DND-41 (cell line): ENCODE measurements around the gene ALDH16A1.
A peak's percentile ranks its signal among the peaks of the same experiment; 100 is the strongest.

ENCODE experiments used
- ATAC-seq: fragments of 200-7000 bp; cut with Tn5 transposase; 3 replicates; pipeline ENCODE4 v1.9.1; 2021; ENCODE audit warnings: low read depth; ENCODE audit not compliant: insufficient read depth
- DNase-seq: peaks from one replicate; pipeline ENCODE4 v3.0.0-alpha.2; 2020
- H2AFZ ChIP-seq: 2 replicates; pipeline ENCODE4 v1.6.0; 2012; ENCODE audit warnings: low read depth, low read length
- H3K27ac ChIP-seq: 2 replicates; pipeline ENCODE4 v1.5.1; 2012; ENCODE audit warnings: low read length, inconsistent platforms
- H3K27me3 ChIP-seq: fragments of 200-600 bp; sonication (generic); 2 replicates; pipeline ENCODE4 v1.6.0; 2012; ENCODE audit warnings: low read length, mild to moderate bottlenecking, inconsistent platforms; ENCODE audit not compliant: insufficient read depth, poor library complexity
- H3K36me3 ChIP-seq: 2 replicates; pipeline ENCODE4 v1.5.1; 2012; ENCODE audit warnings: low read length, inconsistent platforms; ENCODE audit not compliant: insufficient read depth
- H3K4me1 ChIP-seq: 2 replicates; pipeline ENCODE4 v1.5.1; 2012; ENCODE audit warnings: mild to moderate bottlenecking, low read length; ENCODE audit not compliant: insufficient read depth
- H3K4me2 ChIP-seq: 2 replicates; pipeline ENCODE4 v1.6.0; 2012; ENCODE audit warnings: mild to moderate bottlenecking, moderate library complexity, low read length, inconsistent platforms; ENCODE audit not compliant: insufficient read depth
- H3K4me3 ChIP-seq, 2 experiments: fragments of 200-600 bp in 1 of 2; shearing (Covaris generic) in 1 of 2; 2 replicates each; pipeline ENCODE4 v1.5.1; 2012 to 2016; ENCODE audit warnings: inconsistent platforms in 2 of 2, low read length in 2 of 2, mild to moderate bottlenecking in 2 of 2, low read depth in 1 of 2, moderate library complexity in 1 of 2
- H3K79me2 ChIP-seq: 2 replicates; pipeline ENCODE4 v1.6.0; 2012; ENCODE audit warnings: low read length, inconsistent platforms; ENCODE audit not compliant: insufficient read depth
- H3K9ac ChIP-seq: 2 replicates; pipeline ENCODE4 v1.6.0; 2012; ENCODE audit warnings: low read depth, mild to moderate bottlenecking, inconsistent platforms, low read length, moderate library complexity
- H3K9me3 ChIP-seq: 2 replicates; pipeline ENCODE4 v1.5.1; 2012; ENCODE audit warnings: low read length, moderate library complexity, mild to moderate bottlenecking, inconsistent platforms; ENCODE audit not compliant: insufficient read depth, severe bottlenecking
- H4K20me1 ChIP-seq: 2 replicates; pipeline ENCODE4 v1.6.0; 2012; ENCODE audit warnings: low read length; ENCODE audit not compliant: insufficient read depth
- EZH2 ChIP-seq: IDR thresholded peaks from 3 replicates; pipeline ENCODE4 v1.6.1; 2012; ENCODE audit warnings: borderline replicate concordance, low read depth, mild to moderate bottlenecking, moderate library complexity, low read length, inconsistent platforms; ENCODE audit not compliant: severe bottlenecking
- TF ChIP-seq, protein P1 (sequence below): IDR thresholded peaks from 2 replicates; pipeline ENCODE4 v1.5.1; 2012; ENCODE audit warnings: borderline replicate concordance, low read length, moderate library complexity, mild to moderate bottlenecking; ENCODE audit not compliant: poor library complexity, severe bottlenecking; ENCODE audit errors: extremely low read depth

The ALDH16A1 gene

DNA sequence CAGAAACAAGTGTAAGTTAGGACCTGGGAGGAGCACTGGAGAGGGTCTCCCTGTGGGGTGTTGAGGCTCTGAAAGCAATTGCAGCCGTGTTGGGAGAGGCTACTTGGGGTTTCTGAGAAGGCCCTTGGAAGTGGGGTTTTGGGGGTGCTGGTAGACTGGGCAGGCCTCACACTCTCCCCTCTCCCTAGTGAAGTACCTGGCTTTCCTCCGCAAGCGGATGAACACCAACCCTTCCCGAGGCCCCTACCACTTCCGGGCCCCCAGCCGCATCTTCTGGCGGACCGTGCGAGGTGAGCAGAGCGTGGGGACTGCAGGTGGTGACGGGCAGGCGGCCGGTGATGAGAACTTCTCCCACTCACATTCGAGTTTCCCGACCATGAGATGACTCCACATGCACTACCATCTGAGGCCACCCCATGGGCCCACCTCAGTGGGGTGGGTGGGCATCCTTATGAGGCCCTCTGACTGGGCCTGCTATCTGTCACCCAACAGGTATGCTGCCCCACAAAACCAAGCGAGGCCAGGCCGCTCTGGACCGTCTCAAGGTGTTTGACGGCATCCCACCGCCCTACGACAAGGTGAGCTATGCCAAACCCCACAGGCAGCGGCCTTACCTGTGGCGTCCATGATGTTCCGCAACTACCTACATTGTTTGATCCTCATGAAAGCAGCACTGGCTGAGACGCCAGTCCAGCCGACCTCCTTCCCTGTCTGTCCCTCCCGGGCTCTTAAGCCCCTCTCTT, 37.4 kb downstream of the ALDH16A1 start:
- Histone ChIP-seq H3K4me3 (peak overlapping the region in 1 of 2 experiments; percentile 67; a peak in 2 of 4 replicates), H3K27me3 (no peaks in the 10 kb centered on the region), H3K36me3 (peaks cover 56% of the 10 kb centered on the region), H3K9ac (peak overlapping the region; percentile 87; the same call in 1 of the 2 replicates), H3K79me2 (peaks cover 53% of the 10 kb centered on the region), H3K4me2 (peak overlapping the region; percentile 75; the same call in 1 of the 2 replicates), H3K4me1 (peaks cover 45% of the 10 kb centered on the region), H3K9me3 (no peaks in the 10 kb centered on the region), H3K27ac (peak overlapping the region; percentile 96), H4K20me1 (peaks cover 41% of the 10 kb centered on the region), H2AFZ (no peak overlapping the region)
- TF ChIP-seq, protein P1, sequence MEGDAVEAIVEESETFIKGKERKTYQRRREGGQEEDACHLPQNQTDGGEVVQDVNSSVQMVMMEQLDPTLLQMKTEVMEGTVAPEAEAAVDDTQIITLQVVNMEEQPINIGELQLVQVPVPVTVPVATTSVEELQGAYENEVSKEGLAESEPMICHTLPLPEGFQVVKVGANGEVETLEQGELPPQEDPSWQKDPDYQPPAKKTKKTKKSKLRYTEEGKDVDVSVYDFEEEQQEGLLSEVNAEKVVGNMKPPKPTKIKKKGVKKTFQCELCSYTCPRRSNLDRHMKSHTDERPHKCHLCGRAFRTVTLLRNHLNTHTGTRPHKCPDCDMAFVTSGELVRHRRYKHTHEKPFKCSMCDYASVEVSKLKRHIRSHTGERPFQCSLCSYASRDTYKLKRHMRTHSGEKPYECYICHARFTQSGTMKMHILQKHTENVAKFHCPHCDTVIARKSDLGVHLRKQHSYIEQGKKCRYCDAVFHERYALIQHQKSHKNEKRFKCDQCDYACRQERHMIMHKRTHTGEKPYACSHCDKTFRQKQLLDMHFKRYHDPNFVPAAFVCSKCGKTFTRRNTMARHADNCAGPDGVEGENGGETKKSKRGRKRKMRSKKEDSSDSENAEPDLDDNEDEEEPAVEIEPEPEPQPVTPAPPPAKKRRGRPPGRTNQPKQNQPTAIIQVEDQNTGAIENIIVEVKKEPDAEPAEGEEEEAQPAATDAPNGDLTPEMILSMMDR: no peak
- TF ChIP-seq EZH2: no peak
- ATAC-seq: no peak
- DNase-seq: no peak

DNA sequence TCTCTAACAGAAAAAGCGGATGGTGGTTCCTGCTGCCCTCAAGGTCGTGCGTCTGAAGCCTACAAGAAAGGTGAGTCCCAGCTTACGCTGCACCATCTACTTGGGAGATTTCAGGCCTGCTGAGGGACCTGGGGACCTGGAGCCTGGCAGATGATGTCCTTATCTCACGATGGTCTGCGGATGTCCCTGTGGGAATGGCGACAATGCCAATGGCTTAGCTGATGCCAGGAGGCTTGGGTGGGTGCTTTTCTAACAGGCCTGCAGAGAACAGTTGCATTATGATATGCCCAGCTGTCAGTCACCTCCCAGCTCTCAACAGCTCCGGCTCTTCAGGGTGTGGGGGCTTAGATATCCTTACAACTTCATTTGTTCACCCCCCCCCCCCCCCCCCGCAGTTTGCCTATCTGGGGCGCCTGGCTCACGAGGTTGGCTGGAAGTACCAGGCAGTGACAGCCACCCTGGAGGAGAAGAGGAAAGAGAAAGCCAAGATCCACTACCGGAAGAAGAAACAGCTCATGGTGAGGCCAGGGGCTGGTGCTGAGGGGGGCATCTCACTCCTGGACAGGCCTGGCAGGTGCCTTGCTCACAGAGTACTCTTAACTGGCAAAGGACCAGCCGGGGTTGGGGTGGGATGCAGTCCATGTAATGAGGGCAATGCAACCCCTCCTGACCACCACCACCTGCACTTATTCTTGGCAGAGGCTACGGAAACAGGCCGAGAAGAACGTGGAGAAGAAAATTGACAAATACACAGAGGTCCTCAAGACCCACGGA, 38.2 kb downstream of the ALDH16A1 start:
- Histone ChIP-seq H3K36me3 (peaks cover 56% of the 10 kb centered on the region), H3K9me3 (no peaks in the 10 kb centered on the region), H3K79me2 (peaks cover 53% of the 10 kb centered on the region), H4K20me1 (peaks cover 41% of the 10 kb centered on the region), H3K27ac (no peak overlapping the region), H2AFZ (no peak overlapping the region), H3K4me3 (no peak overlapping the region), H3K4me2 (peak overlapping the region; percentile 75; the same call in 1 of the 2 replicates), H3K27me3 (no peaks in the 10 kb centered on the region), H3K9ac (no peak overlapping the region), H3K4me1 (peaks cover 46% of the 10 kb centered on the region)
- no peak for TF ChIP-seq EZH2
- TF ChIP-seq, protein P1: no peak
- no peak for ATAC-seq
- DNase-seq: no peak

DNA sequence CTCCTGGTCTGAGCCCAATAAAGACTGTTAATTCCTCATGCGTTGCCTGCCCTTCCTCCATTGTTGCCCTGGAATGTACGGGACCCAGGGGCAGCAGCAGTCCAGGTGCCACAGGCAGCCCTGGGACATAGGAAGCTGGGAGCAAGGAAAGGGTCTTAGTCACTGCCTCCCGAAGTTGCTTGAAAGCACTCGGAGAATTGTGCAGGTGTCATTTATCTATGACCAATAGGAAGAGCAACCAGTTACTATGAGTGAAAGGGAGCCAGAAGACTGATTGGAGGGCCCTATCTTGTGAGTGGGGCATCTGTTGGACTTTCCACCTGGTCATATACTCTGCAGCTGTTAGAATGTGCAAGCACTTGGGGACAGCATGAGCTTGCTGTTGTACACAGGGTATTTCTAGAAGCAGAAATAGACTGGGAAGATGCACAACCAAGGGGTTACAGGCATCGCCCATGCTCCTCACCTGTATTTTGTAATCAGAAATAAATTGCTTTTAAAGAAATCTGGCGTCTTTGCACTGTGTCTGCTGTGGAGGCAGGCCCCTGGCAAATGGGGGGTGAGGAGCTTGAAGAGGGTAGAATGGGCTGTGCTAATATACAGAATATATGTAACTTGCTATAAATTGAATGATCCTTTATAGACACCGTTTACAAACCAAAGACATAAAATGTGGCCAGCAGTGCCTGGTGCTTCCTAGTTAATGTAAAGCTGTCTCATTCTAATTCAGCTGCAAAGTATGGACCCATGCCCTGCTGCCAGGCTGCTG, 39.0 kb downstream of the ALDH16A1 start:
- H3K4me2 ChIP-seq: no peak overlapping the region
- no peak overlapping the region for H2AFZ ChIP-seq
- no peaks in the 10 kb centered on the region for H3K9me3 ChIP-seq
- peaks cover 42% of the 10 kb centered on the region for H3K4me1 ChIP-seq
- ATAC-seq (no peak), DNase-seq (no peak)
- H4K20me1 ChIP-seq: peaks cover 41% of the 10 kb centered on the region
- H3K9ac ChIP-seq: no peak overlapping the region
- H3K27ac ChIP-seq: no peak overlapping the region
- peaks cover 60% of the 10 kb centered on the region for H3K36me3 ChIP-seq
- H3K79me2 ChIP-seq: peaks cover 56% of the 10 kb centered on the region
- H3K4me3 ChIP-seq: no peak overlapping the region
- TF ChIP-seq, protein P1: no peak
- TF ChIP-seq EZH2: no peak
- no peaks in the 10 kb centered on the region for H3K27me3 ChIP-seq
